ENCODE measurements around the gene ZNF219.
"Not testable (repeated sequence)": the region's sequence is repeated elsewhere in the genome, so short reads cannot be mapped to it uniquely, and the experiment has no call there.

The ZNF219 gene

GRCh38 chr14:21043974-21044618 lies 54.4 kb downstream of the ZNF219 start:
- no peak for DNase-seq (ENCODE audit: low spot score)

GRCh38 chr14:21043387-21043973 lies 55.0 kb downstream of the ZNF219 start:
- no peak for DNase-seq (ENCODE audit: low spot score)

- no peak for DNase-seq (ENCODE audit: low spot score)
These were observed 55.5 kb downstream of the ZNF219 start for GRCh38 chr14:21042918-21043317.

- no peak for DNase-seq (ENCODE audit: low spot score)
These were observed 56.6 kb downstream of the ZNF219 start, which contains the start of gene RNASE7 for GRCh38 chr14:21041676-21042433. TSS of gene RNASE7 (plus strand) at chr14:21042362. CDS start at chr14:21042993, 631 bp downstream.

GRCh38 chr14:21040941-21041340 lies 57.5 kb downstream of the ZNF219 start:
- DNase-seq (ENCODE audit: low spot score): not testable (repeated sequence)

- DNase-seq (ENCODE audit: low spot score): no peak
These were observed 58.0 kb downstream of the ZNF219 start for GRCh38 chr14:21040370-21040925.
